Measurements from ENCODE around the gene TXNDC5.

GRCh38 chr6:7841781-7842468 is 68.7 kb downstream of the TXNDC5 start:
- TF ChIP-seq CTCF (IDR thresholded peaks at IDR 0.05) (no peak), EP300 (IDR thresholded peaks at IDR 0.05) (no peak), POLR2A (IDR thresholded peaks at IDR 0.05) (no peak)
